ENCODE measurements around the gene ACAD8. TPM values are rescaled to one million over a fixed set of nuclear protein-coding genes. Genes with fewer than 3 reads are reported as not detected.

ACAD8 gene
- total and polyA plus RNA-seq, 2 of the 8 experiments (the other 6 are each of a cell fraction or from before 2014, with no cell fraction given): 45.8 to 52.7 TPM

- TF ChIP-seq SP1 (IDR thresholded peaks at IDR 0.05; ENCODE audit: low read depth, low read length): no peak
- no peak for TF ChIP-seq TAF1 (IDR thresholded peaks at IDR 0.05; ENCODE audit: low read depth, low read length)
- TF ChIP-seq POLR2A (IDR thresholded peaks at IDR 0.05; ENCODE audit: control extremely low read depth in 1 of 2, low read depth in 2 of 2, low read length in 2 of 2): no peak
- TF ChIP-seq BACH1 (IDR thresholded peaks at IDR 0.05; ENCODE audit: low read length): no peak
Observed at GRCh38 chr11:134206185-134206584, 47.2 kb upstream of the ACAD8 start (continued).

Data from H1 (cell line).